HEK293T (cell line): ENCODE results near the gene B3GNT2.

Source experiments
- CTCF ChIA-PET: fragments of 350-600 bp; formaldehyde crosslinking; extraction: SDS; loops from one replicate; lab custom pipeline; 2021; ENCODE audit warnings: antibody characterized with exemption, inconsistent platforms; lab: Yijun Ruan, JAX
- POLR2A ChIA-PET: fragments of 350-600 bp; formaldehyde crosslinking; extraction: SDS; loops from one replicate; lab custom pipeline; 2020; ENCODE audit warnings: antibody characterized with exemption, inconsistent platforms; lab: Yijun Ruan, JAX
- DNase-seq: peaks from one replicate; pipeline ENCODE4 v3.0.0; 2012; ENCODE audit warnings: mixed read lengths; ENCODE audit errors: extremely low spot score
- ARNT ChIP-seq: fragments of 450-650 bp; IDR thresholded peaks from 2 replicates; pipeline ENCODE4 v1.6.1; 2017; ENCODE audit warnings: mild to moderate bottlenecking
- BHLHE40 ChIP-seq: fragments of 450-650 bp; IDR thresholded peaks from 2 replicates; pipeline ENCODE4 v1.6.1; 2016; ENCODE audit warnings: mild to moderate bottlenecking, moderate library complexity, borderline replicate concordance
- CTBP1 ChIP-seq: fragments of 450-650 bp; IDR thresholded peaks from 2 replicates; pipeline ENCODE4 v1.6.1; 2016; ENCODE audit warnings: borderline replicate concordance
- ELF4 ChIP-seq: fragments of 450-650 bp; IDR thresholded peaks from 2 replicates; pipeline ENCODE4 v1.6.1; 2017; ENCODE audit warnings: antibody characterized with exemption
- FOXA1 ChIP-seq: fragments of 450-650 bp; IDR thresholded peaks from 2 replicates; pipeline ENCODE4 v1.6.1; 2016; ENCODE audit warnings: mild to moderate bottlenecking
- FOXK2 ChIP-seq: fragments of 450-650 bp; IDR thresholded peaks from 2 replicates; pipeline ENCODE4 v1.6.1; 2016; ENCODE audit warnings: mild to moderate bottlenecking
- FOXM1 ChIP-seq: fragments of 450-650 bp; IDR thresholded peaks from 2 replicates; pipeline ENCODE4 v1.6.1; 2017; ENCODE audit warnings: mild to moderate bottlenecking, borderline replicate concordance
- HDGF ChIP-seq: fragments of 450-650 bp; IDR thresholded peaks from 2 replicates; pipeline ENCODE4 v1.6.1; 2017; ENCODE audit warnings: antibody characterized with exemption, borderline replicate concordance
- L3MBTL2 ChIP-seq: fragments of 450-650 bp; conservative IDR thresholded peaks from 2 replicates; pipeline ENCODE4 v1.6.1; 2016; ENCODE audit warnings: mild to moderate bottlenecking
- LEF1 ChIP-seq: fragments of 450-650 bp; IDR thresholded peaks from 2 replicates; pipeline ENCODE4 v1.6.1; 2017; ENCODE audit warnings: mild to moderate bottlenecking, borderline replicate concordance
- NFRKB ChIP-seq: fragments of 450-650 bp; IDR thresholded peaks from 2 replicates; pipeline ENCODE4 v1.6.1; 2016; ENCODE audit warnings: mild to moderate bottlenecking, moderate library complexity
- PKNOX1 ChIP-seq: fragments of 450-650 bp; IDR thresholded peaks from 2 replicates; pipeline ENCODE4 v1.6.1; 2016
- SP1 ChIP-seq: fragments of 450-650 bp; IDR thresholded peaks from 2 replicates; pipeline ENCODE4 v1.6.1; 2017
- SUZ12 ChIP-seq: fragments of 450-650 bp; IDR thresholded peaks from 2 replicates; pipeline ENCODE4 v1.6.1; 2016; ENCODE audit warnings: mild to moderate bottlenecking
- TARDBP ChIP-seq: fragments of 450-650 bp; IDR thresholded peaks from 2 replicates; pipeline ENCODE4 v1.6.1; 2016
- ZNF384 ChIP-seq: fragments of 450-650 bp; IDR thresholded peaks from 2 replicates; pipeline ENCODE4 v1.6.1; 2016

B3GNT2 gene

DNA sequence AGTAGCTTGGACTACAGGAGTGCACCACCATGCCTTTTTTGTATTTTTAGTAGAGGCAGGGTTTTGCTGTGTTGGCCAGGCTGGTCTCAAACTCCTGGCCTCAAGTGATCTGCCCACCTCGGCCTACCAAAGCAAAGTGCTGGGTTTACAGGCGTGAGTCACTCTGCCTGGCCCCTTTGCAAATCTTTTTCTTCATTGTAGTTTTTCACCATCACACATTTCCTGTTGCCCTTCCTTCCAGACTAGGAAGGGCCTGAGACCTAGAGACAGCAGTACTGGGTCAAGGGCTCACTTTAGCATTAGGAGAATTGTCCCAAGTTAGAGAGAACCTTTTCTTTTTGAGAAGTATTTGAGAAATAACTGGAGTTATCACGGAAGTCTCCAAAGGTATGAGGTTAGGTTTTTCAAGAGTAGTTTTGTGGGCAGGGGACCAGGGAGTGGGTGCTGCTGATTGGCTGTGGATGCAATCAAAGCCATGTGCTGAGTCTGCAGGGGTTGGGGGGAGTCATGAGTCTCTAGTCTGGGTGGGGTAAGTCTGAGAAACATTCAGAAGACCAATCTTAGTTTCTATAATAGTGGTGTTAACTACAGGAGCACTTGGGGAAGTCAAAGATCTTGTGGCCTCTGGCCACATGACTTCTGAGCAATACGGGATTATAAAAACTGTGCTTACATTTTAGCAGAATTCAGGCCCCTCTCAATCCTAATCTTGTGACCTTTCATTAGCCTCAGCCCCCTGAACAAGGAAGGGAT is 23.7 kb downstream of the B3GNT2 start:
- no peak for DNase-seq
- POLR2A ChIA-PET = no interaction called here
- CTCF ChIA-PET = no interaction called here
- TF ChIP-seq L3MBTL2 (no peak), CTBP1 (no peak), FOXA1 (no peak), SUZ12 (no peak), HDGF (no peak), TARDBP (no peak), FOXM1 (no peak), ARNT (no peak), NFRKB (no peak), ZNF384 (no peak), LEF1 (no peak), ELF4 (no peak)

DNA sequence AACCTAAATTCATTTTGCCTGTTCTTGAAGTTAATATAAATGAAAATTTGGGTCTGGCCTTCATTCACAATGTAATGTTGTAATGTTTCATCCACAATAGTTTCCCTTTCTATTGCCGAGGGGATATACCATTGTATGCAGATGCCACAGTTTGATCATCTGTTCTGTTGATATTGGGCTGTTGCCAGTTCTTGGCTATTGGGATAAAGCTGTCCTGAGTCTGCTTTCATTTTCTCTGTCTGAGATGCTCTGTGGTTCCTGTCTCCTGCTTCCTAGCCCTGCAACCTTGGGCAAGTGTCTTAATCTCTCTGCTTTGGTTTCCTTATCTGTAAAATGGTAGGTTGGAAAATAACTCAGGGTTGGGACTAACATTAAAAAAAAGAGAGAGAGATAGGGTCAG is 25.2 kb downstream of the B3GNT2 start:
- CTCF ChIA-PET = no interaction called here
- TF ChIP-seq LEF1 (no peak), ELF4 (no peak), ZNF384 (no peak), FOXK2 (no peak), SP1 (no peak), TARDBP (no peak), ARNT (no peak), PKNOX1 (no peak), FOXA1 (no peak), HDGF (no peak), L3MBTL2 (no peak), NFRKB (no peak), SUZ12 (no peak), FOXM1 (no peak), BHLHE40 (no peak), CTBP1 (no peak)
- POLR2A ChIA-PET = no interaction called here
- no peak for DNase-seq

DNA sequence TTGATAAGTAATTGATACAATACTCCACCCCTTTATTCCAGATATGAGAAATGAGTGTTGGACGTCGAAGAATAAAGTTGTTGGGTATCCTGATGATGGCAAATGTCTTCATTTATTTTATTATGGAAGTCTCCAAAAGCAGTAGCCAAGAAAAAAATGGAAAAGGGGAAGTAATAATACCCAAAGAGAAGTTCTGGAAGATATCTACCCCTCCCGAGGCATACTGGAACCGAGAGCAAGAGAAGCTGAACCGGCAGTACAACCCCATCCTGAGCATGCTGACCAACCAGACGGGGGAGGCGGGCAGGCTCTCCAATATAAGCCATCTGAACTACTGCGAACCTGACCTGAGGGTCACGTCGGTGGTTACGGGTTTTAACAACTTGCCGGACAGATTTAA is 26.3 kb downstream of the B3GNT2 start:
- ChIA-PET POLR2A (no interaction called here), CTCF (no interaction called here)
- TF ChIP-seq FOXK2 = no peak
- no peak for TF ChIP-seq BHLHE40
- no peak for TF ChIP-seq PKNOX1
- no peak for TF ChIP-seq L3MBTL2
- no peak for TF ChIP-seq SP1
- no peak for TF ChIP-seq CTBP1
- TF ChIP-seq NFRKB = no peak
- TF ChIP-seq HDGF = no peak
- TF ChIP-seq FOXA1 = no peak
- TF ChIP-seq ARNT = no peak
- TF ChIP-seq ZNF384 = no peak
- TF ChIP-seq ELF4 = no peak
- TF ChIP-seq TARDBP = no peak
- TF ChIP-seq LEF1 = no peak
- no peak for TF ChIP-seq FOXM1
- TF ChIP-seq SUZ12 = no peak
- DNase-seq = no peak

DNA sequence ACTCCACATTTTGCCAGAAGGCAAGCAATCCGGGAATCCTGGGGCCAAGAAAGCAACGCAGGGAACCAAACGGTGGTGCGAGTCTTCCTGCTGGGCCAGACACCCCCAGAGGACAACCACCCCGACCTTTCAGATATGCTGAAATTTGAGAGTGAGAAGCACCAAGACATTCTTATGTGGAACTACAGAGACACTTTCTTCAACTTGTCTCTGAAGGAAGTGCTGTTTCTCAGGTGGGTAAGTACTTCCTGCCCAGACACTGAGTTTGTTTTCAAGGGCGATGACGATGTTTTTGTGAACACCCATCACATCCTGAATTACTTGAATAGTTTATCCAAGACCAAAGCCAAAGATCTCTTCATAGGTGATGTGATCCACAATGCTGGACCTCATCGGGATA is 26.8 kb downstream of the B3GNT2 start:
- TF ChIP-seq TARDBP (no peak), FOXM1 (no peak), BHLHE40 (no peak), SUZ12 (no peak), ZNF384 (no peak), NFRKB (no peak), CTBP1 (no peak), FOXA1 (no peak)
- no peak for DNase-seq
- CTCF ChIA-PET = no interaction called here
- POLR2A ChIA-PET = no interaction called here

GRCh38 chr2:62224976-62225375 is 29.1 kb downstream of the B3GNT2 start:
- TF ChIP-seq ZNF384 (no peak), NFRKB (no peak), SP1 (no peak), L3MBTL2 (no peak), PKNOX1 (no peak), BHLHE40 (no peak), FOXM1 (no peak), LEF1 (no peak), HDGF (no peak), TARDBP (no peak), ARNT (no peak), CTBP1 (no peak), FOXK2 (no peak), SUZ12 (no peak), ELF4 (no peak), FOXA1 (no peak)
- ChIA-PET POLR2A (no interaction called here), CTCF (no interaction called here)
- DNase-seq = no peak

DNA sequence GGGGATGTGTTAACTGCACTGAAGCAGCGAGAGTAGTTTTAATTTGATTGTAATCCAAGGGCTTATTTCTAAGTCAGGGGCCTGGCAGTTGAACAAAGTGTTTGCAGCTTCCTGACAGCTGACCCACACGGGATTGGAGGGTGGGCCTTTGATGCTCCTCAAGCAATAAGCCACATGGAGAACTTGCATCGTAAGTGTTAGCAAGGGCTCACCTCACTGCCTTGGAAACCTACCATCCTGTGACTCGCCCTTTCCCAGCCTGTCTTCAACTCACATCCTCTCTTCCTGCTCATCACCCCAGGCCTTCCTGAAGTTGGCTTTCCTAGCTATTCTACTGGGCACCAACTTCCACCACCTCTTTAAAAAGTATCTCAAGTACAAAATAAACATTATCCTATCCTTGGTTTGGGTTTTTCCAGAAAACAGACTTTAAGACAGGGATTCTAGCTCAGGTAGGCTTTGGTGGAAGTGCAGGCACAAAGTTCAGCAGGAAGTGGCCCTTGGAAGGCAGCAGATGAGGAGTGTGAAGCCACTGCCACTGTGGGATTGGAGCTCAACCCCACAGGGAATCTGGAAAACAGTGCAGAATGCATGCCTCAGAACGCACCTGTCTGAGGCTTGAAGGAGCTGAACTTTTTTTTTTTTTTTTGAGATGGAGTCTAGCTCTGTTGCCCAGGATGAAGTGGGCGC is 31.6 kb downstream of the B3GNT2 start:
- DNase-seq = no peak
- ChIA-PET CTCF (no interaction called here), POLR2A (no interaction called here)
- TF ChIP-seq PKNOX1 (no peak), SUZ12 (no peak), NFRKB (no peak), FOXK2 (no peak), HDGF (no peak), FOXA1 (no peak), L3MBTL2 (no peak), LEF1 (no peak), CTBP1 (no peak), ARNT (no peak), BHLHE40 (no peak), ZNF384 (no peak), SP1 (no peak), ELF4 (no peak)
